NCI-H345 (cell line): Measurements from ENCODE around the gene SMAD3.
A peak's percentile ranks its signal among the peaks of the same experiment; 100 is the strongest.

Experiments used
- DNase-seq: peaks from one replicate; lab custom pipeline; 2025; lab: John Stamatoyannopoulos, UW

Gene SMAD3

DNA sequence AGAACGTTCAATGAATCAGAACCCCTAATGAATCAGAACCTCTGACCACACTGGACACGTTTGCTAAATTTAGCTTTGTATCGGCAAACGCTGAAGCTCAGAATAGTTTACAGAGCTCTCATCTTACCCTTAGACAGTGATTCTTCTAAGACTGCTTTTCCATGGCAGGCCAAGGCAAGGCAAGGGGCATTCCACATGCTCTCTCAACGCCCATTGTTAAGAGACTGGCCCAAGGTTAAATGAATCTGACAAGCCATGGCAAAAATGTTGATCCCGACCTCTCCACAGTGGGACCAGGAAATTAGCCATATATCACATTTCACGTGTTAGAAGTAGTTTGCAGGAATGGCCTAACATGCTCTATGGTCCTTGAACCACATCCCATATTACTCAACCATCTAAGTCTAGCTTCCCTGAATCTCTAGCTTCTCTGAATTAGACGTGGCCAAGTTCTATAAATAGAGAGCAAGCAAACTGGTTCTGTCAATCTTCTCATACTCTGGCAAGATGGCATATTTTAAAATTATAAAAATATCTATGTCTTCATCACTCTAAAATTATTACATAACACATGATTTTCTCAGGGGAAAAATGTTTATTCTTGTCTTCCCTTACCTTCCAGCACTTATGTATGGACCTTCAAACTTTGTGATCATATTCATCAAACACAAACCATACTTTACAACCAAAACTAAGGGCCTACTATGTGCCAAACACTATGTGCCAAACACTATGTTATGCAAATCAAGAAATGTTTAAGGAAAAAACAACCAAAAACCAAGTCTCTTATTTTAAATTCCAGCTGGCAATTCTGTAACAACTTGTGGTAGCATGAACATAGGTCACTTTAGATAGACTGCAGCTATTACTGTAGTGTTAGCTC, 134.7 kb downstream of the SMAD3 start:
- no peak for DNase-seq

- DNase-seq, result no peak
Observed at GRCh38 chr15:67201136-67201535, 135.7 kb downstream of the SMAD3 start.

- no peak for DNase-seq
Observed at GRCh38 chr15:67202091-67202490, 136.7 kb downstream of the SMAD3 start.

DNA sequence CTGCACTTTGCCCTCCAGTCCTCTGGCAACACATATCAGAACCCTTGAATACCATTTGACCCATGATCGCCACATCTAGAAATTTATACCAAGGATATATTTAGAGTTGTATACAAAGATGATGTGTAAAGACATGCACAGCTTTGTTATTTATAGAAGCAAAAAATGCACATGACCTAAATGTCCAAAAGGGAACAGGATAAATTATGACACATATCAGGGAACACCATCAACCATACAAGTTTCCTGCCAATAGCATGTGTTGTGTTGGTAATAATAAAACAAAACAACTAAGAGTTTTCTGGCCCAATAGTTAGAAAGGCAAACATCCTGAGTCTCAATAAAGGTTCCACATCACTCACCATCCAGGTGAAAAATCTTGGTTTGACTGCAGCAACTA, 137.6 kb downstream of the SMAD3 start:
- DNase-seq, result no peak

GRCh38 chr15:67207555-67208207, 142.3 kb downstream of the SMAD3 start:
- no peak for DNase-seq

DNA sequence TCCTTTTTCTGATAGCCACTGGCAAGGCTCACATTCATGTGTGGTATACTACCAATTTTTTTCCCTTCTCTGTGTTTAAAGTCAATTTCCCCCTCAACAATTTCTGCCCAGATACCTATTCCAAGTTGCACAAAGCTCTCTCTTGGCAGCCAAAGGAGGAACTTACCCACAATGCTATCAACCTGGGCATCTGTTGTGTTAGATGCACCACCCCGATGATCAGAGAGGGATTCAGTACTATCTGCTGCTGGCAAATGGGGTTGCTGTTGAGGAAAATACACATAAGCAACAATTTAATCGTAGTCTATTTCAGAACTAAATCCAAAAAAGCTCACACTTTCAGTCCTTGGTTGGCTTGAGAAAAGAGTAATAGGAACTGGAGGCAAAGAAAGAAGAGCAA, 143.0 kb downstream of the SMAD3 start:
- DNase-seq, result no peak

DNA sequence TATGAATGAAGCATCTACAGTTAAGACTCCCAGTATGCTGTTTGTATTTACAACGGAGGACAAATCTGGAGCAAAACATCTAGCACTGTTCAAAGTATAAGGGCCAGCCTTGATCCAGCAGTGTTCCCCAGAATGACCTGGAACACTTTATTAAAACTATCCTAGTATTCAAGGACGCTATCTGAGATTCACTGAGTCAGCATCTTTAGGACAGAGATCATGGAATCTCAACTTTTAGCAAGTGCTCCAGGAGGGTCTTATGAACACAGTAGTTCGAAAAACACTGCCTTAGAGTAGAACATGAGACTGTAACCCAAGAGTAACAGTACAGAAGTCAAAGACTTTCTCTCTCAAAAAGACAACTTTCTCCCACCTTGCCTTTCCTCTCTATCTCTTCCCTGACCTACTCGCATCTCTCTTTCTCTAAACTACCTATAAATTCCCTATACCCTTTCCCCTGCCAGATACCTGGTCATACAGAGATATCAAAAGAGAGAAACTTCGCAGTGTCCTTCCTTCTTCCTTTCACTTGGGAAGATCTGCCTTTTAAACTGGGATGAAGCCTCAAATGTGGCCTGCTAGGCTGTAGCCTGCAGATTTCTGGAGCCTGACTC, 145.3 kb downstream of the SMAD3 start:
- DNase-seq, result no peak

- DNase-seq, result no peak
Observed at GRCh38 chr15:67212684-67213367, 147.4 kb downstream of the SMAD3 start.

GRCh38 chr15:67215102-67215501, 149.7 kb downstream of the SMAD3 start:
- DNase-seq, result no peak

DNA sequence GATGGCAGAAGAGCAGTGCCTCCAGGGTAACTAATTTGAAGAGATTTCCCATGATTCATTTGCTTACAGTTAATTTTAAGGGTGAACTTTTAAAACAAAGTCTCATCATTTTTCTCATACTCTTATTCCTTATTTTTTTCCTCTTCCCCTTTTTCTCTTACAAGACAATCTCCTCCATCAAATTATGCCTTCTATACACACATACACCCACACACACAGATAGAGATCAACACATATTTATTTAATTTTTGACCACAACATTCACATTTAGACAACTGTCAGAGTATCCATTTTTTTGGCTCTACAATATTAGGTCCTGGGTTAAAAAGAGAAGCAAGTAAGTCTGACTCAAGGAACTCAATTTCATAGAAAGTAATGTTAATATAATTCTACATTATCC, 151.5 kb downstream of the SMAD3 start:
- DNase-seq, result no peak

DNA sequence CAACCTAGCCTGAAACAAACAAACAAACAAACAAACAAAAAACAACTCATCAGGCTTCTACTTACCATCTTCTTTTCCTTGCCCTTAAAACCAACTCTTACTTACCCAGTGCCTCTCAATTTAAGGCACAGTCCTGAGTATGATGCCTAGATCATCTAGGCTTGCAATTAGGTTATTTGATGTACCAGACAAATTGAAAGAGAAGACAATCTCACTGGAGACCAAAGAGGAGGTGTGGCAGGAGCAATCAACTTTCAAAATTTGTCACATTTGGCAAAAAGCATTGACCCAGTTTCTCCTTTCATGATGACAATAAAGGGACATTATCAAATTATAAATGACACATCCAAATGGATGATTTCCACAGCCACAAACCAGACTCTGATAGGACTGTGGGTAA, 153.0 kb downstream of the SMAD3 start:
- DNase-seq, result no peak

- no peak for DNase-seq
Observed at GRCh38 chr15:67219288-67219687, 153.9 kb downstream of the SMAD3 start.

GRCh38 chr15:67224889-67225288, 159.5 kb downstream of the SMAD3 start:
- DNase-seq, result no peak

DNA sequence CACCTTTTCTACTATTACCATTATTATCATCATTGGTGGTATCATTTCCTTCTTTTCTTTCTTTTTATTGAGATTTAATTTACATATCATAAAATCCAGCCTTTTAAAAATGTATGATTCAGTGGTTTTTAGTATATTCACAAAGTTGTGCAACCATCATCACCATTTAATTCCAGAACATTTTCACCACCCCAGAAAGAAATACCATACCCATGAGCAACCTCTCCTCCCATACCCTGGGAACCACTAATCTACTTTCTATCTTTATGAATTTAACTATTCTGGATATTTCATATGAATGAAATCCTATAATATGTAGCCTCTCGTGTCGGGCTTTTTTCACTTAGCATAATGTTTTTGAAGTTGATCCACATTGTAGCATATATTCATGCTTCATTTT, 159.9 kb downstream of the SMAD3 start:
- no peak for DNase-seq

DNA sequence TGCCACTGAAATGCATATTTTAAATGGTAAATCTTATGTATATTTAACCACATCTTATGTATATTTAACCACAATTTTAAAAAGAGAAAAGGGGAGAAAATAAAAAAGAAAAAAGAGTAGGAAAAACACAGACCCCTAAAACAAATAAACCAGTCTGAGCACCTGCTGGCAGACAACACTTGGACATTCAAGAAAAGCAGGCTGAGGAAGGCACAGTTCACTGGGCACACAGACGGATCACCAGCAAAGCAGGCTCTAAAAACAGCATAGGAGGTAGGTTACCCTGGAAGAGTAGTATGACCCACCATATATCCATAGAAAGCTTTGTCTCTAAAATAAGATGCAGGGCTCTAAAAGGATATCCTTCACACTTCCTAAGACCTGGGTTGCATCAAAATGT, 162.0 kb downstream of the SMAD3 start:
- DNase-seq, result no peak

GRCh38 chr15:67227846-67228245, 162.4 kb downstream of the SMAD3 start:
- no peak for DNase-seq

DNA sequence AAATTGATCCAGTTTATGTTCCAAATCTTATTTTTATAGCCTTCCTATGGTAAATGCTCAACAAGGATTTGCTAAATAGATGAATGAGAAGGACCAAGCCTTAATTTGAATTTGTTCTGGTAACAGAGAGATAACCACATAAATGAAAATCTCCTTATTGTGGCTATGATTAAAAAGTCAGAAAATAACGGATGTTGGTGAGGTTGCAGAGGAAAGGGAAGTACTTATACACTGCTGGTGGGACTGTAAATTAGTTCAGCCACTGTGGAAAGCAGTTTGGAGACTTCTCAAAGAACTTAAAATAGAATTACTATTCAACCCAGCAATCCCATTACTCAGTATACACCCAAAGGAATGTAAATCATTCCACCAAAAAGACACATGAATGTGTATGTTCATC, 162.9 kb downstream of the SMAD3 start:
- no peak for DNase-seq

- DNase-seq, result no peak
Observed at GRCh38 chr15:67230504-67230903, 165.1 kb downstream of the SMAD3 start.

DNA sequence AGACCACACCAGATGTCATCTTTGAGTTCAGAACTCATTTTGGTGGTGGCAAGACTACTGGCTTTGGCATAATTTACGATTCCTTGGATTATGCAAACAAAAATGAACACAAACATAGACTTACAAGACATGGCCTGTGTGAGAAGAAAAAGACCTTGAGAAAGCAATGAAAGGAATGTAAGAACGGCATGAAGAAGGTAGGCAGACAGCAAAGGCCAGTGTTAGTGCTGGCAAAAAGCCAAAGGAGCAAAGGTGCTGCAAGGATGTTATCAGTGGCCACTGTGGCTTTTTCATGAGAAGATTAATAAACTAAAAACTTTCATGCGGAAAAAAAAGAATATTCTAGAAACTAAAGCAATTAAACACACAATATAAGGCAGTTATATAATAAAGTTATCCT, 167.2 kb downstream of the SMAD3 start:
- DNase-seq, result no peak

GRCh38 chr15:67240235-67241131, 175.1 kb downstream of the SMAD3 start:
- peak; percentile 41 for DNase-seq

- DNase-seq, result no peak
Observed at GRCh38 chr15:67241132-67241855, 175.9 kb downstream of the SMAD3 start.
